Measurements from ENCODE around the gene COX11. TPM values are rescaled to one million over a fixed set of nuclear protein-coding genes. Genes with fewer than 3 reads are reported as not detected.

Gene COX11
- total RNA-seq, 1 experiment from 2014 or later: 65.0 TPM

GRCh38 chr17:54932711-54933110 lies 35.7 kb downstream of the COX11 start:
- TF ChIP-seq RORB (CRISPR knock-in tag; IDR thresholded peaks at IDR 0.05): no peak
- TF ChIP-seq ZNF423 (CRISPR knock-in tag; IDR thresholded peaks at IDR 0.05): no peak
- no peak for TF ChIP-seq SP1 (CRISPR knock-in tag; conservative IDR thresholded peaks at IDR 0.05)
- no peak overlapping the region for H3K27ac Mint-ChIP-seq
- POLR2A ChIA-PET: no interaction called here
- no peak overlapping the region for H3K4me3 Mint-ChIP-seq
- no peaks in the 10 kb centered on the region for H3K9me3 Mint-ChIP-seq
- peaks cover 80% of the 10 kb centered on the region for H3K36me3 Mint-ChIP-seq
- DNase-seq (ENCODE audit: low spot score) (no peak), ATAC-seq (no peak)
- CTCF ChIA-PET: no interaction called here
- H3K4me1 Mint-ChIP-seq: no peaks in the 10 kb centered on the region
- H3K27me3 Mint-ChIP-seq (ENCODE audit: low read depth): no peaks in the 10 kb centered on the region

GRCh38 chr17:54927525-54927924 lies 40.9 kb downstream of the COX11 start:
- no peak for TF ChIP-seq TEAD4 (CRISPR knock-in tag; IDR thresholded peaks at IDR 0.05)
- no peak for TF ChIP-seq ZSCAN18 (CRISPR knock-in tag; IDR thresholded peaks at IDR 0.05)
- no peak for TF ChIP-seq SMAD4 (CRISPR knock-in tag; IDR thresholded peaks at IDR 0.05)
- no peak for TF ChIP-seq ZNF263 (CRISPR knock-in tag; IDR thresholded peaks at IDR 0.05; ENCODE audit: low read depth)
- no peak for TF ChIP-seq ZNF317 (CRISPR knock-in tag; IDR thresholded peaks at IDR 0.05; ENCODE audit: borderline replicate concordance, low read depth)
- no peak for TF ChIP-seq HMGXB4 (CRISPR knock-in tag; IDR thresholded peaks at IDR 0.05)
- no peak for TF ChIP-seq CDX4 (CRISPR knock-in tag; IDR thresholded peaks at IDR 0.05; ENCODE audit: borderline replicate concordance)
- no peak for TF ChIP-seq ZNF219 (CRISPR knock-in tag; IDR thresholded peaks at IDR 0.05; ENCODE audit: borderline replicate concordance)
- no peak for TF ChIP-seq KAT7 (CRISPR knock-in tag; IDR thresholded peaks at IDR 0.05; ENCODE audit: borderline replicate concordance)
- no peak for TF ChIP-seq E2F1 (CRISPR knock-in tag; IDR thresholded peaks at IDR 0.05)
- no peak for TF ChIP-seq IRF2 (CRISPR knock-in tag; IDR thresholded peaks at IDR 0.05; ENCODE audit: borderline replicate concordance, low read depth)
- TF ChIP-seq USF2 (CRISPR knock-in tag; IDR thresholded peaks at IDR 0.05): no peak
- no peak for TF ChIP-seq IRF1 (CRISPR knock-in tag; IDR thresholded peaks at IDR 0.05)
- TF ChIP-seq RORB (CRISPR knock-in tag; IDR thresholded peaks at IDR 0.05): no peak
- TF ChIP-seq RELA (CRISPR knock-in tag; IDR thresholded peaks at IDR 0.05; ENCODE audit: borderline replicate concordance): no peak
- no peak for TF ChIP-seq MXD4 (CRISPR knock-in tag; IDR thresholded peaks at IDR 0.05; ENCODE audit: borderline replicate concordance)
- TF ChIP-seq USF1 (CRISPR knock-in tag; IDR thresholded peaks at IDR 0.05): no peak
- no peak for TF ChIP-seq ZNF416 (CRISPR knock-in tag; IDR thresholded peaks at IDR 0.05)
- no peak for DNase-seq (ENCODE audit: low spot score)
- Mint-ChIP-seq H3K27ac (0 out of 2 replicates have a peak overlapping the region, but pooled peaks have one; percentile 57), H3K9me3 (no peaks in the 10 kb centered on the region), H3K4me1 (peaks cover 8% of the 10 kb centered on the region), H3K4me3 (no peak overlapping the region), H3K27me3 (ENCODE audit: low read depth) (no peaks in the 10 kb centered on the region), H3K36me3 (peaks cover 68% of the 10 kb centered on the region)
- ATAC-seq: no peak
- POLR2A ChIA-PET: no interaction called here
- CTCF ChIA-PET: no interaction called here
